ENCODE data around the gene KCTD17. TPM values are rescaled to one million over a fixed set of nuclear protein-coding genes. Genes with fewer than 3 reads are reported as not detected.

KCTD17 gene
- total and polyA plus RNA-seq, 4 donors, result 22.5 to 84.2 (median 59.1) TPM

GRCh38 chr22:37095113-37095512, 43.6 kb downstream of the KCTD17 start:
- WGBS (ENCODE audit: insufficient coverage), result 86% methylated on average over 6 of the region's 11 CpGs
- Histone ChIP-seq H3K4me1 (ENCODE audit: control insufficient read depth, insufficient read depth, low read length) (peaks cover 7% of the 10 kb centered on the region), H3K27me3 (ENCODE audit: control insufficient read depth, insufficient read depth, low read length) (peaks cover 8% of the 10 kb centered on the region), H3K9me3 (ENCODE audit: control insufficient read depth, insufficient read depth, low read length) (no peaks in the 10 kb centered on the region), H3K27ac (ENCODE audit: low read depth, low read length) (no peak overlapping the region), H3K4me3 (ENCODE audit: low read depth, low read length) (no peak overlapping the region), H3K36me3 (ENCODE audit: control insufficient read depth, insufficient read depth, low read length) (no peaks in the 10 kb centered on the region)
- no peak for DNase-seq (ENCODE audit: low read depth in 4 of 6, low spot score in 6 of 6)

GRCh38 chr22:37097346-37097745, 45.8 kb downstream of the KCTD17 start:
- no peak for DNase-seq (ENCODE audit: low read depth in 4 of 6, low spot score in 6 of 6)
- Histone ChIP-seq H3K27me3 (ENCODE audit: control insufficient read depth, insufficient read depth, low read length) (peaks cover 8% of the 10 kb centered on the region), H3K9me3 (ENCODE audit: control insufficient read depth, insufficient read depth, low read length) (no peaks in the 10 kb centered on the region), H3K36me3 (ENCODE audit: control insufficient read depth, insufficient read depth, low read length) (no peaks in the 10 kb centered on the region), H3K4me1 (ENCODE audit: control insufficient read depth, insufficient read depth, low read length) (peaks cover 12% of the 10 kb centered on the region), H3K27ac (ENCODE audit: low read depth, low read length) (no peak overlapping the region), H3K4me3 (ENCODE audit: low read depth, low read length) (no peak overlapping the region)
- 82% methylated on average over 10 of the region's 13 CpGs for WGBS (ENCODE audit: insufficient coverage)

- Histone ChIP-seq H3K4me3 (ENCODE audit: low read depth, low read length) (no peak overlapping the region), H3K9me3 (ENCODE audit: control insufficient read depth, insufficient read depth, low read length) (no peaks in the 10 kb centered on the region), H3K27me3 (ENCODE audit: control insufficient read depth, insufficient read depth, low read length) (peaks cover 8% of the 10 kb centered on the region), H3K27ac (ENCODE audit: low read depth, low read length) (no peak overlapping the region), H3K4me1 (ENCODE audit: control insufficient read depth, insufficient read depth, low read length) (peaks cover 27% of the 10 kb centered on the region), H3K36me3 (ENCODE audit: control insufficient read depth, insufficient read depth, low read length) (no peaks in the 10 kb centered on the region)
- peak in 1 of 6 donors; percentile 27 for DNase-seq (ENCODE audit: low read depth in 4 of 6, low spot score in 6 of 6)
- 62% methylated on average over 9 of the region's 10 CpGs for WGBS (ENCODE audit: insufficient coverage)
Observed at GRCh38 chr22:37098976-37099591, 47.5 kb downstream of the KCTD17 start.

GRCh38 chr22:37100589-37101127, 49.1 kb downstream of the KCTD17 start:
- Histone ChIP-seq H3K27me3 (ENCODE audit: control insufficient read depth, insufficient read depth, low read length) (peaks cover 6% of the 10 kb centered on the region), H3K4me3 (ENCODE audit: low read depth, low read length) (no peak overlapping the region), H3K36me3 (ENCODE audit: control insufficient read depth, insufficient read depth, low read length) (no peaks in the 10 kb centered on the region), H3K4me1 (ENCODE audit: control insufficient read depth, insufficient read depth, low read length) (peaks cover 27% of the 10 kb centered on the region), H3K9me3 (ENCODE audit: control insufficient read depth, insufficient read depth, low read length) (no peaks in the 10 kb centered on the region), H3K27ac (ENCODE audit: low read depth, low read length) (no peak overlapping the region)
- 74% methylated on average over 8 of the region's 8 CpGs for WGBS (ENCODE audit: insufficient coverage)
- no peak for DNase-seq (ENCODE audit: low read depth in 4 of 6, low spot score in 6 of 6)

GRCh38 chr22:37101311-37102066, 49.9 kb downstream of the KCTD17 start:
- Histone ChIP-seq H3K4me3 (ENCODE audit: low read depth, low read length) (no peak overlapping the region), H3K27me3 (ENCODE audit: control insufficient read depth, insufficient read depth, low read length) (peaks cover 6% of the 10 kb centered on the region), H3K4me1 (ENCODE audit: control insufficient read depth, insufficient read depth, low read length) (peaks cover 27% of the 10 kb centered on the region), H3K27ac (ENCODE audit: low read depth, low read length) (no peak overlapping the region), H3K9me3 (ENCODE audit: control insufficient read depth, insufficient read depth, low read length) (no peaks in the 10 kb centered on the region), H3K36me3 (ENCODE audit: control insufficient read depth, insufficient read depth, low read length) (no peaks in the 10 kb centered on the region)
- DNase-seq (ENCODE audit: low read depth in 4 of 6, low spot score in 6 of 6), result no peak
- 82% methylated on average over 8 of the region's 10 CpGs for WGBS (ENCODE audit: insufficient coverage)

- Histone ChIP-seq H3K9me3 (ENCODE audit: control insufficient read depth, insufficient read depth, low read length) (no peaks in the 10 kb centered on the region), H3K36me3 (ENCODE audit: control insufficient read depth, insufficient read depth, low read length) (no peaks in the 10 kb centered on the region), H3K4me3 (ENCODE audit: low read depth, low read length) (no peak overlapping the region), H3K27me3 (ENCODE audit: control insufficient read depth, insufficient read depth, low read length) (peaks cover 2% of the 10 kb centered on the region), H3K27ac (ENCODE audit: low read depth, low read length) (no peak overlapping the region), H3K4me1 (ENCODE audit: control insufficient read depth, insufficient read depth, low read length) (peaks cover 22% of the 10 kb centered on the region)
- no peak for DNase-seq (ENCODE audit: low read depth in 4 of 6, low spot score in 6 of 6)
- 49% methylated on average over 17 of the region's 18 CpGs for WGBS (ENCODE audit: insufficient coverage)
Observed at GRCh38 chr22:37103151-37103550, 51.6 kb downstream of the KCTD17 start.

- no peak for DNase-seq (ENCODE audit: low read depth in 4 of 6, low spot score in 6 of 6)
- Histone ChIP-seq H3K27ac (ENCODE audit: low read depth, low read length) (no peak overlapping the region), H3K4me3 (ENCODE audit: low read depth, low read length) (no peak overlapping the region), H3K36me3 (ENCODE audit: control insufficient read depth, insufficient read depth, low read length) (no peaks in the 10 kb centered on the region), H3K27me3 (ENCODE audit: control insufficient read depth, insufficient read depth, low read length) (no peaks in the 10 kb centered on the region), H3K4me1 (ENCODE audit: control insufficient read depth, insufficient read depth, low read length) (peaks cover 22% of the 10 kb centered on the region), H3K9me3 (ENCODE audit: control insufficient read depth, insufficient read depth, low read length) (no peaks in the 10 kb centered on the region)
- WGBS (ENCODE audit: insufficient coverage), result 79% methylated on average over 13 of the region's 14 CpGs
Observed at GRCh38 chr22:37103656-37104452, 52.3 kb downstream of the KCTD17 start.

GRCh38 chr22:37105154-37105553, 53.6 kb downstream of the KCTD17 start:
- Histone ChIP-seq H3K36me3 (ENCODE audit: control insufficient read depth, insufficient read depth, low read length) (peaks cover 3% of the 10 kb centered on the region), H3K27ac (ENCODE audit: low read depth, low read length) (no peak overlapping the region), H3K9me3 (ENCODE audit: control insufficient read depth, insufficient read depth, low read length) (no peaks in the 10 kb centered on the region), H3K4me1 (ENCODE audit: control insufficient read depth, insufficient read depth, low read length) (peaks cover 22% of the 10 kb centered on the region), H3K27me3 (ENCODE audit: control insufficient read depth, insufficient read depth, low read length) (no peaks in the 10 kb centered on the region), H3K4me3 (ENCODE audit: low read depth, low read length) (no peak overlapping the region)
- DNase-seq (ENCODE audit: low read depth in 4 of 6, low spot score in 6 of 6), result no peak
- WGBS (ENCODE audit: insufficient coverage), result 37% methylated on average over 3 of the region's 7 CpGs

GRCh38 chr22:37105990-37106389, 54.4 kb downstream of the KCTD17 start:
- Histone ChIP-seq H3K9me3 (ENCODE audit: control insufficient read depth, insufficient read depth, low read length) (no peaks in the 10 kb centered on the region), H3K36me3 (ENCODE audit: control insufficient read depth, insufficient read depth, low read length) (peaks cover 3% of the 10 kb centered on the region), H3K4me1 (ENCODE audit: control insufficient read depth, insufficient read depth, low read length) (peaks cover 22% of the 10 kb centered on the region), H3K4me3 (ENCODE audit: low read depth, low read length) (no peak overlapping the region), H3K27ac (ENCODE audit: low read depth, low read length) (no peak overlapping the region), H3K27me3 (ENCODE audit: control insufficient read depth, insufficient read depth, low read length) (no peaks in the 10 kb centered on the region)
- 100% methylated on average over 1 of the region's 5 CpGs for WGBS (ENCODE audit: insufficient coverage)
- no peak for DNase-seq (ENCODE audit: low read depth in 4 of 6, low spot score in 6 of 6)

All from spinal cord (tissue), 10 donors.